HG02798 (cell line): ENCODE measurements around the gene APOL4.
A peak's percentile ranks its signal among the peaks of the same experiment; 100 is the strongest.
"Not testable (repeated sequence)": the region's sequence is repeated elsewhere in the genome, so short reads cannot be mapped to it uniquely, and the experiment has no call there.

Experiments
- ATAC-seq: cut with Tn5 transposase; IDR thresholded peaks from one replicate; pipeline ENCODE4 v1.9.1; 2021; ENCODE audit warnings: mild to moderate bottlenecking; ENCODE audit not compliant: unreplicated experiment, poor library complexity

Gene APOL4, protein sequence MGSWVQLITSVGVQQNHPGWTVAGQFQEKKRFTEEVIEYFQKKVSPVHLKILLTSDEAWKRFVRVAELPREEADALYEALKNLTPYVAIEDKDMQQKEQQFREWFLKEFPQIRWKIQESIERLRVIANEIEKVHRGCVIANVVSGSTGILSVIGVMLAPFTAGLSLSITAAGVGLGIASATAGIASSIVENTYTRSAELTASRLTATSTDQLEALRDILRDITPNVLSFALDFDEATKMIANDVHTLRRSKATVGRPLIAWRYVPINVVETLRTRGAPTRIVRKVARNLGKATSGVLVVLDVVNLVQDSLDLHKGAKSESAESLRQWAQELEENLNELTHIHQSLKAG

GRCh38 chr22:36201630-36202319 lies at the start of gene APOL4:
TSS of gene APOL4 (minus strand) at chr22:36201809. CDS start at chr22:36201734, 75 bp downstream.
- ATAC-seq: no peak

GRCh38 chr22:36250292-36250960 lies 48.8 kb upstream of the APOL4 start:
- ATAC-seq: not testable (repeated sequence)

DNA sequence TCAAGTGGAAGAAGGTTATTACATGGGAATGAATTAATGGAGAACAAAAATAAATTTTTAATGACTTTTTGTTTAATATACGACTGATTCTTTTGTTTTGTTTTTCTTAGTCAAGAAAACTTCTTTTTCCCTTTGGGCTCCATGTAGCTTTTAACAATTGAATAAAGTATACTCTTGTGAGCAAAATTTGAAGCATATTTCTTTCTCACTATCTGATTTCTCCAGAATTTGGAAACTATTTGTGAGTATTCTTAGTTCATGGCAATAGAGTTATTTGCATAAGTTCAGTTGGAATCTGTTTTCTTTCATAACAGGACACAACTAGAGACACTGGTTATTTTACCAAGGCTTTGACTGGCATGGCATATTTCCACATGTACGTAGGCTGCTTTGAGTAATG lies 47.6 kb upstream of the APOL4 start:
- ATAC-seq: no peak

DNA sequence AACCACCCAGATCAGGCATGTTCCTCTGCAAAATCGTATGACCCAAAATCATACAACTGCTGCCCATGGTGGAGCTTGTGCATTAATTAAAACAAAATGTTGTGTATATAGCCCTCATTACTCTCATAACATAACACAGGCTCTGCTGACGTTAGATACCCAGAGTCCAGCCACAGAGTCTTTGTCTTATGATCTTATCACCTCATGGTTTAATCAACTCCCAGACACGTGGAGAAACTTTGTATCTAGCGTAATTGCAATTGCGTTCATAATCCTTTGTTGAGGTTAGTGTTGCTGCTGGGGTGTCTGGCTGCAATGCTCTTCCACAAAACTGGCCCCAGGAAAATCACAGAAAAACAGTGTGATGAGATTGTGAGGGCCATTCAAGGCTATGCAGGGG lies 46.3 kb upstream of the APOL4 start:
- no peak for ATAC-seq

DNA sequence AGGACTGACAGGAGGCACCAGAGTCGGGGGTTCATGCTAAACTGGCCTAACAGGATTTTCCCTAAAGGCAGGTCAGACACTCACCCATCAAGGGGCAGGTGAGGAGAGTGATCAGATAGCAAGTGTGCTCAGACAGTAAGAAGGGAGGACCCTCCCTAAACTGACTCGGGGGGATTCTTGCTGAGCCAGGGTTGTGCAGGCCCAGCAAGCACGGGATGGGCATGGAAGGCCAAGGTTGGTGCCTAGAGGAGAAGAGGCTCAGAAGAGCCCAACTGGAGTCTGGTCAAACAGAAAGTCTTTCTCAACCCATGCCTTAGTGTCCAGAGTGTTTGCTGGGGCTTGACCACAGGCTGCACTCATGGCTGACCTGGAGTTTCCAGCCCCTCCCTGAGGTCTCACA lies 45.1 kb upstream of the APOL4 start:
- ATAC-seq: no peak

DNA sequence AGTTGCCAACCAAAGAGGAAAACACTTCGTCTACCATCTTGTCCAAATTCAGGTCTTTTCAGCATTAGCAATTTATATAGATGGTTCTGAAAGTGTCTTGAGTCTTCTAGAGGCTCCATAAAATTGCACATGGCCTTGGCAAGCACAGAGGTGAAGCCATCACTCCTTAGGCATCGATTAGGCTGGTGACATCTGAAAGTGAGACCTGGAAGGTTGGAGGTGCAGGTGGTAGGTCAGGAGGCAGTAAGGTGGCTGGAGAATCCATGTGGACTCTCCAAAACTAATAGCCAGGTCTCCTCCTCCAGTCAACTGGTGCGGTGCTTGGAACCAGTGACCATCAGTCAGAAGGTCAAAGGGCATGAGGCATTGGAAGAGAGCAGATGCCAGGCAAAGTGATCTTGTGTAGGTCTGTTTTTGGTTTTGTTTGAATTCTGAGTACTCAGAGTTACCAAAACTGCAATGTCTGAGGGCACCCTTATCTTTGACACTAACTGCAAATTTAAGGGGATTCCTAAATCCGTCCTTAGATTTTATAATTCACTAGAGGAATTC lies 44.3 kb upstream of the APOL4 start:
- no peak for ATAC-seq

GRCh38 chr22:36244522-36245391 lies 43.1 kb upstream of the APOL4 start:
- no peak for ATAC-seq

- no peak for ATAC-seq
Measured at GRCh38 chr22:36243986-36244385, 42.4 kb upstream of the APOL4 start.

DNA sequence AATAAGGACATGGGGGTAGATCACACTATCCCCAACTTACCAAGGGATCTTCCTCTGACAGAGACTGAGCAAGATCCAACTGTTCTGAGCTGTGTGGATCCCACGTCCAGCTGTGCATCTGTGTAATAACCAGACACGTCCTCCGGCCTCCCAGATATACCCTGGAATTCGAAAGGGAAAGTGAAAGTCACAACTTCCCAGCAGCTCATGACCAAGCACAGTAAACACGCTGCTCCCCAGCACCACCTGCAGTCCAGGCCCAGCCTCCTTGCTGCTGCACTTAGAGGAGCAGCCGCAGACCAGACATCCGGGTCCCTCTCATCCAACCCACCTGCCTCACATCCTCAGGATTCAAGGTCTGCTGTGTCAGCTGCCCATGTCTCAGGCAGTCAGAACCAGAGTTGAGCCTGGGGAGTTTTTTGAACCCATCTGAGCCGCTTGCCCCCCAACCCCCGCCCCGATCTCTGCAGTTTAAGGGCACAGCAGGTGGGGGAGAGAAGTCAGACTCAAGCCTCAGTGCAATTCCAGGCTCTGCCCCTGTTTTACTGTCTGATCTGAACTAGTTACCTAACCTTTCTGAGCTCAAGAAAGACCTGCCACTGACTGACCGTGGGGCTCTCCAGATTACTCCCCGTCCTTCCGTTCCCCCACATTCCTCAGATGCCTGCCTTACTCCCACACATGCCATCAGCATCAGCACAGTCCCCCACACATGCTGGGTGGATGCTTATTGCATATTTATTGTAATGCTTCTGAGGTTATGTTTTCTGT lies 38.0 kb upstream of the APOL4 start, which contains the start of gene APOL2:
APOL2 (minus strand) TSS at position 127 of the 771 bp plus-strand sequence. CDS start 6,365 bp downstream, outside the sequence.
- peak; percentile 88 for ATAC-seq

DNA sequence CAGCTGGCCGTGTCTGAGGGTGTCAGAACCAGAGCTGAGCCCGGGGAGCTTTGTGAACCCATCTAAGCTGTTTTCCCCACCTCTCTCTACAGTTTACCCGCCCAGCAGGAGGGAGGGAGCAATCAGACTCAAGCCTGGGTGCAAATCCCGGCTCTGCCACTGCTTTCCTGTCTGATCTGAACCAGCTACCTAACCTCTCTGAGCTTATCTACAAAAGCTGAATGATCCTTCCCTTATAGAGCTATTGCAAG lies 37.5 kb upstream of the APOL4 start:
- ATAC-seq: no peak

DNA sequence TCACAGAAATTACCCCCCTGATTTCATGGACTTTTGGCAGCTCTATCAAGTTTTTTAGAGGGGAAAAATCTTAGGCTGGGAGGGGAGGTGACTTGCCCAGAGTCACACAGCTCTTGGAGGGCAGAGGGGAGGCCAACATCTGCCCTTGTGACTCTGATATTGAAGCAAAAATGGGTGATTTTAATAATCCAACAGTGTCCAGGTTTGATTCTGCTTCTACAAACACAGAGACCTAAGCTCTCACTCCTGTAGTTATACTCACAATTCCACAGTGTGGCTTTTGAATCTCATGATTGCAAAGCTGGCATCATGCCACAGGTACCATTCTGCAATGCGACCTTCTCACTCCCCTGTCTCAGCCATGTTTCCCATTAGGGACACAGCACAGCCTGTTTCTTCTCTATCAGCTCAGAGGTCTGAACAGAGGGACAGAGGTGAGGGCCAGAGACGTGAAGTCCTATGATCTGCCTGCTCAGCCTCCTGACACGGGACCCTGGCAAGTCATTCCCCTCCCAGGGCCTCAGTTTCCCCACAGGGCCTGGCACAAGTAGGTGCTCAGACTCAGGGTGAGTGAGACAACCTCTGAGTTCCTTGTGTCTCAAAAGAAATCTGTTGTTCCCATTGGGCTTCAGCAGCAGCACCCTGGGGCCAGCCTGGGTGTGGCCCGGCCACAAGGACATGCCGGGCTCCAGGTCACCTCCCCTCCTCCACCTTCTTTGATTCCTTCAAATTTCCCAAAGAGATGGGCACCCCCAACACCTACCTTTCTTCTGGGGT lies 37.0 kb upstream of the APOL4 start:
- ATAC-seq: no peak

DNA sequence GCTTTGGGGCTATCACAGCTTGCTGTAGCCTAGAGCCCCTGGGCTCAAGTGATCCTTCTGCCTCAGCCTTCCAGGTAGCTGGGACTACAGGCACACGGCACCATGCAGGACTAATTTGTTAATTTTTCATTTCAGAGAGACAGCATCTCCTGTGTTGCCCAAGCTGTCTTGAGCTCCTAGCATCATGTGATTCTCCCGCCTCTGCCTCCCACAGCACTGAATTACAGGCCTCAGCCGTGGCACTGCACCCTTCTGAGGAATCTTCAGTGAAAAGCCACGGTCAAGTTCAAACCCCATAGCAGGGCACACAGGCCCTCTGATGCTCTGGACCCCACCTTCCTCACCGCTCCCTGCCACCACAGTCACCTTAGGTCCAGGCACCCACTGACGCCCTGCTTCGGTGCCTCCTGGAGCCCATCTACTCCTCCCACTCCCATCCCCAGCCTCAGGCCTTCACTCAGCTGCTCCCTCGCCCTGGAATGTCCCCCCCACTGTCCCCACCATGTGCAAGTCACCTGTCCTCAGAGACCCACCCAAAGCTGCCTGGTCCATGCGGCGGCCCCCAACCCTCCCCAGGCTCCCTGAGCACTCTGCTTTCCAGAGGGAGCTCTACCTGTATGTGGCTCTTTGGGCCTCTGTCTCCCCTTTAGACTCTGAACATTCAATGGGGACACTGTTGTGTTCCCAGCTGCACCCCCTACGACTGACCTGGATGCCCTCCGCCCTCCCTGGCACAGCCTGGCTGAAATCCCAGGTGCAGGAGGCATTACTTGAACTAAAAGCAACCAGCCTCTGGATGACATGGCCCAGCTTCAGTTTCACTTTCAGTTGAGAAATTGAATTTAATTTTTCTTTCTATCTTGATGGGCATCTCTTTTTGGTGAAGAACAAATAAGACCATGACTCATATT lies 36.1 kb upstream of the APOL4 start:
- ATAC-seq: no peak

DNA sequence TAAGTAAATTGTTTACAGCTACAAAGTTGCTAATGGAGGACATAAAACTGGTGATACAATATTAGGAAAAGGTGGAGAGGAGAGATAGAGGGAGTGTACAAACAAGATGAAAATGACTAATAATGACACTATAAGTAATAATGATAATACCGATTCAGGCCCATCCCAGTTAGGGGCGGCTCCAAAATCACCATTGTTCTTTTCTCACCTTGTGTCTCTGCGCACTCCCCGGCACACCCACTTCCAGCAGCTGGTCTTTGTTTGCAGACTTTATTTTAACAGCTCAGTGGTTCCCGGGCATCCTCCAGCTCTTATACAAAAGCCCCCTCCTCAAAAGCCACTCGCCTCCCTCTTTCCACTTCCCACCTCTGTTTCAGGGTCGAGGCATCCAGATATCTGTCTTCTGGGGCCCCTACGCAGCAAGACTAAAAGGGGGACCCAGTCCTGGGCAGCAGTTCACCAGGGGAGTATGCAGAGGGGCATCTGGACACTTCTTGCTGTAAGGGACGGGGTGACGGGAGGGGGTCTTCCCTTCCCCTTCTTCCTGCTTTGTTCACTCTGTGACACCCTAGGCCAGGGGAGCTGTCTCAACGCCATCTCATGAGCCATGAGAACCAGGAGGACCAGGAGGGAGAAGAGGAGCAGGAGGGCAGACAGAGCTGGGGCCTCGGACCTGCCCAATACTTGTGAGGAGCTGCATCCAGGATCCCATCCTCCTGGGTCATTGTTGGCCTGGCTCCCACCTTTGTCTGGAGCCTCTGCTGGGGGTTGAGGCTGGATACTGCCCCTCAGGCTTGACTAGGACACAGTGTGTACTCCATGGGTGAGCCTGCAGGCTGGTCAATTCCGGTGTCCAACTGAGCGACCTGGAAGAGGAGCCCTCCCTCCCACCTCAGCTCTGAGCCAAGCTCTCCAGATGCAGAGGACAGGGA lies 35.0 kb upstream of the APOL4 start:
- ATAC-seq: no peak

- no peak for ATAC-seq
Measured at GRCh38 chr22:36235585-36235984, 34.0 kb upstream of the APOL4 start.

DNA sequence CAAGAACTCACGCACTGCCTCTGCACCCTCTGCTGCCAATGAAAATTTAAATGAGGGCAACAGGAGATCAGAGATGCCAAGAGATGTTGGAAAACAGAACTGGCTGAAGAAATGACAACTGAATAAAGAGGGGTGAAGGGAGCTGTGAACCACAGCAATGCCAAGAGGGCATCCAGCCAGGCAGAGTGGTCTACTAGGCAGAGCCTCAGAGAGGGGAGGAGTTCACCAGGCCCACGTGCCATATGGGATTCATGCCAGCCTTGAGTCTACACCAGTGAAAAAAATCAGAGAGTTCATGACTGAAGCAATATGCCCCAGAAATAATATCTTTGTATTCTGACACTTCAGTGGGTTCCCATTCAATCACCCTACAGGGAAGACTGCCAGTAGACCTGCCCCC lies 33.3 kb upstream of the APOL4 start:
- ATAC-seq: no peak

DNA sequence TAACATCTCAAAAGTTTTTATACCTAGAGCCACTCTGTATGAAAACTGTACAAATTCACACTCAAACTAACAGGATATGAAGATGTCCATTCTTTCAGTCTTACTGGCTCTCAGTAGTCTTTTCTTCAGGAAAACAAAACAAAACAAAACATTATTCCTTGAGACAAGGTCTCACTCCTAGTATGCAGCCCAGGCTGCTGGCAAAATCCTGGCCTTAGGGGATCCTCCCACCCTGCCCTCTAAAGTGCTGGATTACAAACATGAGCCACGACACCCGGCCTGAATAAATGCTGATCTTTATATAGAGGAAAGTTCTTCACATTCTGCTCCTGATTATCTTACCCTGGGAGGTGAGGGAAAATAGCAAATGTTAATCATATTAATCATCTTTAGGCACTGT lies 32.6 kb upstream of the APOL4 start:
- ATAC-seq: no peak

- ATAC-seq: no peak
Measured at GRCh38 chr22:36233796-36234195, 32.2 kb upstream of the APOL4 start.
